Heart left ventricle (tissue), 16 donors: ENCODE measurements around the gene TMBIM1. TPM values are rescaled to one million over a fixed set of nuclear protein-coding genes. Genes with fewer than 3 reads are reported as not detected.

Experiments used
- ATAC-seq, 4 donors: fragments of 200-7000 bp; cut with Tn5 transposase; one replicate each; pipeline ENCODE4 v1.9.1; 2020 to 2022; ENCODE audit warnings: moderate library complexity in 4 of 4, mild to moderate bottlenecking in 3 of 4, moderate number of reproducible peaks in 1 of 4
- DNase-seq, 5 donors: peaks; one replicate each; pipeline ENCODE4 v3.0.0-alpha.2; 2020
- H3K27ac ChIP-seq, 12 donors: fragments of 200-600 bp; sonication (generic) in 4 of 12; one replicate each; pipeline versions ENCODE4 v1.5.0 to v1.8.0; 2016 to 2022; ENCODE audit warnings: mild to moderate bottlenecking in 2 of 12
- H3K27me3 ChIP-seq, 9 donors: fragments of 200-600 bp; sonication (generic) in 2 of 9; one replicate each; pipeline versions ENCODE4 v1.5.1 to v1.8.0; 2016 to 2022; ENCODE audit warnings: mild to moderate bottlenecking in 3 of 9
- H3K36me3 ChIP-seq, 9 donors: fragments of 200-600 bp; sonication (generic) in 2 of 9; one replicate each; pipeline versions ENCODE4 v1.5.0 to v1.8.0; 2018 to 2022; ENCODE audit warnings: mild to moderate bottlenecking in 2 of 9
- H3K4me1 ChIP-seq, 12 donors: fragments of 200-600 bp; sonication (generic) in 4 of 12; one replicate each; pipeline versions ENCODE4 v1.5.0 to v1.8.0; 2016 to 2022; ENCODE audit warnings: mild to moderate bottlenecking in 3 of 12
- H3K4me3 ChIP-seq, 12 donors: fragments of 200-600 bp; sonication (generic) in 4 of 12; one replicate each; pipeline versions ENCODE4 v1.5.0 to v1.8.0; 2017 to 2022; ENCODE audit warnings: mild to moderate bottlenecking in 9 of 12, moderate library complexity in 4 of 12
- H3K9me3 ChIP-seq, 12 donors: fragments of 200-600 bp; sonication (generic) in 4 of 12; one replicate each; pipeline versions ENCODE4 v1.5.0 to v1.8.0; 2016 to 2022; ENCODE audit warnings: mild to moderate bottlenecking in 1 of 12
- POLR2A ChIP-seq, 2 donors: fragments of 450-650 bp; IDR thresholded peaks; one replicate each; pipeline ENCODE4 v1.6.1; 2017; ENCODE audit warnings: antibody characterized with exemption in 2 of 2, mild to moderate bottlenecking in 2 of 2, moderate library complexity in 2 of 2
- WGBS, 4 donors: extraction: QIAGEN DNeasy Blood & Tissue Kit in 2 of 4; methylation state at CpG; one replicate each; pipeline versions ENCODE4 v1.1.5 to v1.1.7; 2013 to 2018; 5-methylcytosine and 5-hydroxymethylcytosine counted together
- intact Hi-C, 10 donors: fragments of 100-400 bp; cut with DNase I; formaldehyde crosslinking; loops; one replicate each; pipeline versions ENCODE4 v1.11.1 to v1.14.2; 2022
- polyA plus RNA-seq, 2 donors: library from polyadenylated mRNA; stranded (reverse); fragments of 200-250 nt; gene quantifications; one replicate each; pipeline ENCODE4 v1.2.3, GENCODE V29; 2013
- total RNA-seq, 9 donors: library from RNA; depleted of rRNA in 2 of 9; stranded (reverse); fragments of >200 nt in 2 of 9; fragmentation: NEBNext Ultra II Directional in 3 of 9; extraction: Animal tissue kit (Norgen Biotek cat#: 25700) in 3 of 9; gene quantifications; one replicate each; pipeline versions ENCODE4 v1.1.0 to v1.2.4, GENCODE V29; 2016 to 2023
- TF ChIP-seq, protein P1 (sequence below), 12 donors: fragments of 200-600 bp; sonication (generic) in 4 of 12; IDR thresholded peaks; one replicate each; pipeline versions ENCODE4 v1.5.0 to v1.8.0; 2018 to 2022; ENCODE audit warnings: antibody characterized with exemption in 12 of 12, mild to moderate bottlenecking in 5 of 12
- donor health status: ischemic (EF 13 %, LVEDD 7.1; RV severe dilation, severe dysfunction).
- donor health status: healthy with polysubstance abuse.
- donor health status: DM: no; HTN: yes; CAD: no.
- donor health status: DM: no; HTN: no; CAD: no.
- donor health status: ischemic (EF 25% LVEDD 6.9; RV normal size, moderate dysfunction).
- donor health status: ischemic (EF 25% LVEDD 5.7; RV mildly dilated, moderate dysfunction).
- donor health status: healthy.
- donor health status: DM: yes; HTN: yes; CAD: no.
- donor health status: ischemic (EF 35%, LVEDD 5.7; RV mildly dilated, moderate dysfunction).
- donor health status: nonischemic (EF 11% LVEDD 7.7; RV severe dilation, severe dysfunction).
- donor health status: DM: yes; HTN: yes; CAD: no.
- donor health status: PGD.
- donor health status: ischemic (EF 29% LVEDD 5.4; RV normal size, mild dysfunction).
- donor health status: nonischemic (EF 23%, LVEDD 6.1; RV moderate dilation, normal function).

Gene TMBIM1
- total and polyA plus RNA-seq, 11 donors, result 41.8 to 208 (median 126) TPM

GRCh38 chr2:218230882-218231281 lies 61.4 kb downstream of the TMBIM1 start:
- Histone ChIP-seq H3K27me3 (no peaks in the 10 kb centered on the region), H3K9me3 (no peaks in the 10 kb centered on the region), H3K4me3 (no peak overlapping the region), H3K4me1 (peaks cover 8 to 68% (median 31%) of the 10 kb centered on the region in 12 donors), H3K27ac (peak overlapping the region in 2 of 12 donors; percentile 66 to 86), H3K36me3 (peaks cover 3 to 100% (median 95%) of the 10 kb centered on the region in 9 donors)
- WGBS, 4 donors, result 0 to 8% (median 3%) methylated on average over 1 of the region's 1 CpG
- ATAC-seq (peak in 1 of 4 donors; percentile 41), DNase-seq (no peak)
- TF ChIP-seq POLR2A (IDR thresholded peaks at IDR 0.05), result no peak
- TF ChIP-seq, protein P1, sequence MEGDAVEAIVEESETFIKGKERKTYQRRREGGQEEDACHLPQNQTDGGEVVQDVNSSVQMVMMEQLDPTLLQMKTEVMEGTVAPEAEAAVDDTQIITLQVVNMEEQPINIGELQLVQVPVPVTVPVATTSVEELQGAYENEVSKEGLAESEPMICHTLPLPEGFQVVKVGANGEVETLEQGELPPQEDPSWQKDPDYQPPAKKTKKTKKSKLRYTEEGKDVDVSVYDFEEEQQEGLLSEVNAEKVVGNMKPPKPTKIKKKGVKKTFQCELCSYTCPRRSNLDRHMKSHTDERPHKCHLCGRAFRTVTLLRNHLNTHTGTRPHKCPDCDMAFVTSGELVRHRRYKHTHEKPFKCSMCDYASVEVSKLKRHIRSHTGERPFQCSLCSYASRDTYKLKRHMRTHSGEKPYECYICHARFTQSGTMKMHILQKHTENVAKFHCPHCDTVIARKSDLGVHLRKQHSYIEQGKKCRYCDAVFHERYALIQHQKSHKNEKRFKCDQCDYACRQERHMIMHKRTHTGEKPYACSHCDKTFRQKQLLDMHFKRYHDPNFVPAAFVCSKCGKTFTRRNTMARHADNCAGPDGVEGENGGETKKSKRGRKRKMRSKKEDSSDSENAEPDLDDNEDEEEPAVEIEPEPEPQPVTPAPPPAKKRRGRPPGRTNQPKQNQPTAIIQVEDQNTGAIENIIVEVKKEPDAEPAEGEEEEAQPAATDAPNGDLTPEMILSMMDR (IDR thresholded peaks at IDR 0.05), result peak in 4 of 12 donors; percentile 13 to 42 (median 19)
- intact Hi-C loops, result no loop called here

DNA sequence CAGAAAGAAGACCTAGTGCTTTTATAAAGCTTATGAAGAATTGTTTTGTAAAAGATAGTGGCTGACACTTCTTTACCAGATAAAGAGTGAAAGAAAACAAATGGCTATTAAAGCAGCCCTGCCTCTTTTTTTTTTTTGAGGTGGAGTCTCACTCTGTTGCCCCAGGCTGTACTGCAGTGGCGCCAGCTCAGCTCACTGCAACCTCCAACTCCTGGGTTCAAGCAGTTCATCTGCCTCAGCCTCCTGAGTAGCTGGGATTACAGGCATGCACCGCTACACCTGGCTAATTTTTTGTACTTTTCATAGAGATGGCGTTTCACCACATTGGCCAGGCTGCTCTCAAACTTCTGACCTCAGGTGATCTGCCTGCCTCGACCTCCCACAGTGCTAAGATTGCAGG lies 62.5 kb downstream of the TMBIM1 start:
- peak in 2 of 4 donors; percentile 19 to 43 for ATAC-seq

GRCh38 chr2:218229239-218229638 lies 63.1 kb downstream of the TMBIM1 start:
- intact Hi-C loops, result loop anchor here in 1 of 10 donors (5.0 kb wide), 1 partner anchor 33 kb away; the partner anchor contains the start of gene GPBAR1
- Histone ChIP-seq H3K27me3 (no peaks in the 10 kb centered on the region), H3K27ac (peak overlapping the region in 11 of 12 donors; percentile 3 to 86 (median 47)), H3K4me1 (peaks cover 8 to 84% (median 31%) of the 10 kb centered on the region in 12 donors), H3K36me3 (peaks cover 0 to 100% (median 95%) of the 10 kb centered on the region in 9 donors), H3K4me3 (peak overlapping the region in 2 of 12 donors; percentile 3 to 22), H3K9me3 (no peaks in the 10 kb centered on the region)
- 8 to 15% (median 11%) methylated on average over 3 of the region's 3 CpGs for WGBS, 4 donors
- no peak for TF ChIP-seq POLR2A (IDR thresholded peaks at IDR 0.05)
- TF ChIP-seq, protein P1 (IDR thresholded peaks at IDR 0.05), result no peak
- DNase-seq (no peak), ATAC-seq (peak in 3 of 4 donors; percentile 76 to 90 (median 88))

More for the DNA sequence above, 62.5 kb downstream of the TMBIM1 start:
- H3K4me1 ChIP-seq, result peaks cover 8 to 78% (median 31%) of the 10 kb centered on the region in 12 donors
- H3K27ac ChIP-seq, result peak overlapping the region in 10 of 12 donors; percentile 3 to 86 (median 52)
- no peaks in the 10 kb centered on the region for H3K9me3 ChIP-seq
- intact Hi-C loops, result loop anchor here in 1 of 10 donors (5.0 kb wide), 1 partner anchor 32 kb away; the partner anchor contains the start of gene GPBAR1
- DNase-seq, result no peak
- peak overlapping the region in 2 of 12 donors; percentile 3 to 22 for H3K4me3 ChIP-seq
- H3K27me3 ChIP-seq, result no peaks in the 10 kb centered on the region
- H3K36me3 ChIP-seq, result peaks cover 0 to 100% (median 95%) of the 10 kb centered on the region in 9 donors
- TF ChIP-seq, protein P1 (IDR thresholded peaks at IDR 0.05), result no peak
- TF ChIP-seq POLR2A (IDR thresholded peaks at IDR 0.05), result no peak
- WGBS, 4 donors, result 89 to 92% (median 92%) methylated on average over 4 of the region's 4 CpGs

GRCh38 chr2:218228366-218229090 lies 63.8 kb downstream of the TMBIM1 start:
- ATAC-seq, result no peak
- no peak for DNase-seq
- TF ChIP-seq POLR2A (IDR thresholded peaks at IDR 0.05), result no peak
- TF ChIP-seq, protein P1 (IDR thresholded peaks at IDR 0.05), result no peak
- no peaks in the 10 kb centered on the region for H3K9me3 ChIP-seq
- no peaks in the 10 kb centered on the region for H3K27me3 ChIP-seq
- WGBS, 4 donors, result 86 to 90% (median 89%) methylated on average over 6 of the region's 6 CpGs
- H3K4me3 ChIP-seq, result peak overlapping the region in 2 of 12 donors; percentile 3 to 22
- intact Hi-C loops, result loop anchor here in 1 of 10 donors (5.0 kb wide), 1 partner anchor 34 kb away; the partner anchor contains the start of gene GPBAR1
- H3K4me1 ChIP-seq, result peaks cover 8 to 86% (median 32%) of the 10 kb centered on the region in 12 donors
- H3K36me3 ChIP-seq, result peaks cover 0 to 100% (median 90%) of the 10 kb centered on the region in 9 donors
- peak overlapping the region in 11 of 12 donors; percentile 11 to 86 (median 47) for H3K27ac ChIP-seq
